HepG2 (cell line): ENCODE measurements around the gene CSMD2. TPM values are rescaled to one million over a fixed set of nuclear protein-coding genes. Genes with fewer than 3 reads are reported as not detected.

Experiments used
- ATAC-seq: fragments of 200-7000 bp; cut with Tn5 transposase; 3 replicates; pipeline ENCODE4 v1.9.1; 2020; ENCODE audit warnings: mild to moderate bottlenecking, moderate library complexity
- BruUV-seq: library from RNA; stranded (reverse); fragments of 400-500 nt; replicated peaks from 2 replicates; lab custom pipeline; 2021; lab: Mats Ljungman, UMichigan
- CTCF ChIA-PET: fragments of 300-600 bp; formaldehyde crosslinking; extraction: SDS; loops from one replicate; lab custom pipeline; 2021; ENCODE audit warnings: low total read pairs, inconsistent platforms, low intra/inter-chr PET ratio; lab: Yijun Ruan, JAX
- POLR2A ChIA-PET: fragments of 350-600 bp; sonication (Branson Sonifier 250); formaldehyde crosslinking; loops from one replicate; lab custom pipeline; 2020; ENCODE audit warnings: antibody characterized with exemption, inconsistent platforms; lab: Yijun Ruan, JAX
- DNase-seq: peaks from one replicate; pipeline ENCODE4 v3.0.0-alpha.2; 2015; ENCODE audit warnings: low spot score
- FAIRE-seq: peaks from 3 replicates; lab custom pipeline; 2011; peaks lifted over from hg19 to GRCh38; lab: Jason Lieb, UNC
- H2AFZ ChIP-seq: one replicate; pipeline ENCODE4 v1.6.1; 2011; ENCODE audit warnings: low read length, inconsistent platforms
- H3K27ac ChIP-seq: fragments of 300-600 bp; 3 replicates; pipeline ENCODE4 v1.8.0; 2011; ENCODE audit warnings: mixed run types, mild to moderate bottlenecking, mixed read lengths, low read length, inconsistent platforms; ENCODE audit not compliant: insufficient read depth; ENCODE audit errors: extremely low read length
- H3K27me3 ChIP-seq, 2 experiments: fragments of 200-600 bp in 1 of 2; 2 replicates in 1 of 2; 3 replicates in 1 of 2; pipeline versions ENCODE4 v1.6.0 to v1.8.0; 2011; ENCODE audit warnings: low read length in 2 of 2, mild to moderate bottlenecking in 2 of 2, moderate library complexity in 2 of 2, inconsistent platforms in 1 of 2; ENCODE audit not compliant: insufficient read depth in 2 of 2, control insufficient read depth in 1 of 2
- H3K36me3 ChIP-seq, 2 experiments: fragments of 200-600 bp in 1 of 2; replicated peaks in 1 of 2; 2 replicates in 1 of 2; 3 replicates in 1 of 2; pipeline versions ENCODE4 v1.5.1 to v1.8.0; 2011; ENCODE audit warnings: low read length in 2 of 2, inconsistent platforms in 1 of 2; ENCODE audit not compliant: insufficient read depth in 2 of 2, control insufficient read depth in 1 of 2
- H3K4me1 ChIP-seq: 2 replicates; pipeline ENCODE4 v1.5.1; 2012; ENCODE audit warnings: low read length, inconsistent platforms; ENCODE audit not compliant: insufficient read depth
- H3K4me2 ChIP-seq: 2 replicates; pipeline ENCODE4 v1.6.0; 2011; ENCODE audit warnings: low read depth, low read length, inconsistent platforms
- H3K4me3 ChIP-seq, 3 experiments: fragments of 200-600 bp in 1 of 3; sonication (generic), shearing (Covaris generic) in 1 of 3; replicated peaks in 1 of 3; 2 replicates each; pipeline ENCODE4 v1.5.1; 2011 to 2016; ENCODE audit warnings: low read length in 3 of 3, inconsistent platforms in 2 of 3, low read depth in 2 of 3, mild to moderate bottlenecking in 2 of 3, control low read depth in 1 of 3, mixed read lengths in 1 of 3; ENCODE audit not compliant: insufficient read depth in 1 of 3
- H3K79me2 ChIP-seq: one replicate; pipeline ENCODE4 v1.6.1; 2011; ENCODE audit warnings: low read length, inconsistent platforms; ENCODE audit not compliant: insufficient read depth
- H3K9ac ChIP-seq: 2 replicates; pipeline ENCODE4 v1.6.0; 2011; ENCODE audit warnings: mild to moderate bottlenecking, low read depth, low read length, inconsistent platforms; ENCODE audit not compliant: insufficient read depth
- H3K9me3 ChIP-seq: 2 replicates; pipeline ENCODE4 v1.5.1; 2012; ENCODE audit warnings: mild to moderate bottlenecking, low read length
- H4K20me1 ChIP-seq: 2 replicates; pipeline ENCODE4 v1.6.0; 2011; ENCODE audit warnings: inconsistent platforms, mild to moderate bottlenecking, low read length, moderate library complexity; ENCODE audit not compliant: insufficient read depth
- CC2D1A ChIP-seq: sonication (generic); formaldehyde crosslinking; IDR thresholded peaks from 2 replicates; pipeline ENCODE4 v1.8.1; 2023; ENCODE audit warnings: mild to moderate bottlenecking, missing genetic modification reagents
- FOXJ3 ChIP-seq: sonication (generic); formaldehyde crosslinking; IDR thresholded peaks from 2 replicates; pipeline ENCODE4 v1.4.0; 2020; ENCODE audit warnings: missing genetic modification reagents, mild to moderate bottlenecking, borderline replicate concordance
- HNRNPK ChIP-seq: fragments of 200-400 bp; formaldehyde crosslinking; IDR thresholded peaks from 2 replicates; pipeline ENCODE4 v1.6.1; 2018; ENCODE audit warnings: low read length, low read depth, moderate library complexity, mild to moderate bottlenecking; ENCODE audit not compliant: poor library complexity, severe bottlenecking
- MXD4 ChIP-seq: IDR thresholded peaks from 2 replicates; pipeline ENCODE4 v1.6.1; 2016; ENCODE audit warnings: mild to moderate bottlenecking, missing biosample characterization, missing genetic modification reagents
- REST ChIP-seq, 2 experiments: IDR thresholded peaks; 2 replicates each; pipeline ENCODE4 v1.6.1; 2011 to 2012; ENCODE audit warnings: low read length in 2 of 2, borderline replicate concordance in 1 of 2, low read depth in 1 of 2, mild to moderate bottlenecking in 1 of 2, moderate library complexity in 1 of 2
- SMC3 ChIP-seq: IDR thresholded peaks from 2 replicates; pipeline ENCODE4 v1.6.1; 2011; ENCODE audit warnings: low read length, improper control_type of control experiment
- SNAPC2 ChIP-seq: sonication (generic); formaldehyde crosslinking; IDR thresholded peaks from 2 replicates; pipeline ENCODE4 v1.8.1; 2022; ENCODE audit warnings: mild to moderate bottlenecking, missing genetic modification reagents
- TFDP1 ChIP-seq: IDR thresholded peaks from 2 replicates; pipeline ENCODE4 v1.6.1; 2016; ENCODE audit warnings: missing compliant biosample characterization, missing genetic modification reagents, borderline replicate concordance
- ZFYVE20 ChIP-seq: sonication (generic); formaldehyde crosslinking; IDR thresholded peaks from 2 replicates; pipeline ENCODE4 v1.8.0; 2023; ENCODE audit warnings: low read depth, mild to moderate bottlenecking, moderate library complexity, missing genetic modification reagents, borderline replicate concordance
- ZNF138 ChIP-seq: sonication (generic); formaldehyde crosslinking; IDR thresholded peaks from 2 replicates; pipeline ENCODE4 v1.5.0; 2020; ENCODE audit warnings: mild to moderate bottlenecking, low read depth, missing genetic modification reagents
- ZNF143 ChIP-seq: sonication (generic); formaldehyde crosslinking; IDR thresholded peaks from 2 replicates; pipeline ENCODE4 v1.4.0; 2020; ENCODE audit warnings: missing genetic modification reagents
- ZNF670 ChIP-seq: sonication (generic); formaldehyde crosslinking; IDR thresholded peaks from 2 replicates; pipeline ENCODE4 v1.8.0; 2022; ENCODE audit warnings: mild to moderate bottlenecking, missing genetic modification reagents, borderline replicate concordance
- WGBS: methylation state at CpG from one replicate; pipeline ENCODE4 v1.1.6; 2017; ENCODE audit warnings: low lambda C conversion rate; 5-methylcytosine and 5-hydroxymethylcytosine counted together
- in situ Hi-C: cut with HindIII; loops from 2 replicates; pipeline ENCODE4 v1.10.0; 2017; ENCODE audit warnings: low pct_unique_long_range_greater_than_20kb; ENCODE audit not compliant: extremely low pct_ligation_motif_present
- intact Hi-C: fragments of 100-400 bp; cut with micrococcal nuclease; formaldehyde crosslinking; loops from one replicate; pipeline ENCODE4 v1.10.0; 2022; ENCODE audit not compliant: unreplicated experiment
- polyA plus RNA-seq, 8 experiments: library from polyadenylated mRNA; depleted of rRNA in 3 of 8; stranded (reverse) in 7 of 8; unstranded in 1 of 8; fragments of >200 nt; fragmentation: Illumina TruSeq in 4 of 8; extraction: Trizol in 4 of 8; gene quantifications; 2 replicates each; pipeline versions ENCODE4 v1.2.1 to v1.2.3, GENCODE V29; 2011 to 2016; ENCODE audit warnings: low read depth in 4 of 8, missing spikeins in 1 of 8, mixed read lengths in 1 of 8; ENCODE audit not compliant: insufficient read depth in 1 of 8
- total RNA-seq, 5 experiments: library from RNA; depleted of rRNA; stranded (reverse); fragments of >200 nt; fragmentation: Illumina TruSeq; extraction: Trizol; gene quantifications; 2 replicates each; pipeline ENCODE4 v1.2.3, GENCODE V29; 2016; ENCODE audit warnings: low read depth in 1 of 5
- TF ChIP-seq, protein P1 (sequence below): IDR thresholded peaks from 2 replicates; pipeline ENCODE4 v1.6.1; 2012; ENCODE audit warnings: inconsistent platforms
- TF ChIP-seq, protein P2 (sequence below): sonication (generic); formaldehyde crosslinking; IDR thresholded peaks from 2 replicates; pipeline ENCODE4 v1.5.1; 2020; ENCODE audit warnings: mild to moderate bottlenecking, missing genetic modification reagents, borderline replicate concordance

The CSMD2 gene
- total and polyA plus RNA-seq, 2 of the 13 experiments (the other 11 are each of a cell fraction or from before 2014, with no cell fraction given) = not detected

DNA sequence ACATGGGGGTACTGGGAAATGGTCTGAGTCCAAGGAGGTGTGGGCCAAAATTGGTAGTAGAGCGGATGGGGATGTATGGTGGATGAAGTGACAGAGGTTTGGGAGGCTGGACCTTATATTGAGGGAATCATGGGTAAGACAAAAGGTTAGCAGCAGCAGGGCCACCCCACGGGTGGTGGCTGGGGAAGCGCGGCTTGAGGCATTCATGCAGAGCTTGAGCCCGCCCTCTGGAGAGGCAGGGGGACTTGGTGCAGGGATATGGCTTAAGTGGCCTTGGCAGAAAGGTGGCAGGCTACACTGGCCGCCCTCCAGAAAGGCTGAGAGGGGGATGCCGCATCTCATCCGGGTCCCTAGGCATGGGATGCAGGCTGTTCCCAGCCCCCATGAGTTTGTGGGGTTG is 269.6 kb downstream of the CSMD2 start:
- TF ChIP-seq MXD4 (CRISPR knock-in tag) (no peak), SMC3 (no peak), SNAPC2 (CRISPR knock-in tag) (no peak), ZNF138 (CRISPR knock-in tag) (no peak), ZNF670 (CRISPR knock-in tag) (no peak), TFDP1 (no peak), HNRNPK (no peak), ZFYVE20 (CRISPR knock-in tag) (no peak), ZNF143 (CRISPR knock-in tag) (no peak), CC2D1A (CRISPR knock-in tag) (no peak), REST (IDR thresholded peaks at IDR 0.05; ENCODE audit: borderline replicate concordance in 1 of 2, low read depth in 1 of 2, low read length in 2 of 2) (no peak), FOXJ3 (no peak)
- TF ChIP-seq, protein P1, sequence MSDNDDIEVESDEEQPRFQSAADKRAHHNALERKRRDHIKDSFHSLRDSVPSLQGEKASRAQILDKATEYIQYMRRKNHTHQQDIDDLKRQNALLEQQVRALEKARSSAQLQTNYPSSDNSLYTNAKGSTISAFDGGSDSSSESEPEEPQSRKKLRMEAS = no peak
- TF ChIP-seq, protein P2, sequence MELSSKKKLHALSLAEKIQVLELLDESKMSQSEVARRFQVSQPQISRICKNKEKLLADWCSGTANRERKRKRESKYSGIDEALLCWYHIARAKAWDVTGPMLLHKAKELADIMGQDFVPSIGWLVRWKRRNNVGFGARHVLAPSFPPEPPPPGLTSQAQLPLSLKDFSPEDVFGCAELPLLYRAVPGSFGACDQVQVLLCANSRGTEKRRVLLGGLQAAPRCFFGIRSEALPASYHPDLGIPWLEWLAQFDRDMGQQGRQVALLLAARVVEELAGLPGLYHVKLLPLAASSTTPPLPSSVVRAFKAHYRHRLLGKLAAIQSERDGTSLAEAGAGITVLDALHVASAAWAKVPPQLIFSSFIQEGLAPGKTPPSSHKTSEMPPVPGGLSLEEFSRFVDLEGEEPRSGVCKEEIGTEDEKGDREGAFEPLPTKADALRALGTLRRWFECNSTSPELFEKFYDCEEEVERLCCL (CRISPR knock-in tag) = no peak
- ChIA-PET CTCF (no interaction called here), POLR2A (no interaction called here)
- intact Hi-C loops = no loop called here
- WGBS = 26% methylated on average over 7 of the region's 8 CpGs
- no TSS peak for BruUV-seq
- H4K20me1 ChIP-seq = no peaks in the 10 kb centered on the region
- no peaks in the 10 kb centered on the region for H3K36me3 ChIP-seq
- H3K4me3 ChIP-seq = no peak overlapping the region
- H3K4me2 ChIP-seq = no peak overlapping the region
- H3K79me2 ChIP-seq = no peaks in the 10 kb centered on the region
- H3K9ac ChIP-seq = no peak overlapping the region
- ATAC-seq (no peak), DNase-seq (no peak), FAIRE-seq (no peak)
- no peak overlapping the region for H2AFZ ChIP-seq
- H3K9me3 ChIP-seq = no peaks in the 10 kb centered on the region
- H3K4me1 ChIP-seq = no peaks in the 10 kb centered on the region
- in situ Hi-C loops = no loop called here
- H3K27me3 ChIP-seq = no peaks in the 10 kb centered on the region
- H3K27ac ChIP-seq = no peak overlapping the region
